Transverse colon (tissue), 4 donors: ENCODE results near the gene WDR62.
"Not testable (repeated sequence)": the region's sequence is repeated elsewhere in the genome, so short reads cannot be mapped to it uniquely, and the experiment has no call there.

Experiments
- CTCF ChIP-seq, 5 experiments: fragments of 200-600 bp in 3 of 5; fragments of 450-650 bp in 2 of 5; sonication (generic) in 3 of 5; IDR thresholded peaks; 1 replicate in 2 of 5; 2 replicates in 3 of 5; pipeline ENCODE4 v1.5.1; 2016 to 2017; ENCODE audit warnings: antibody characterized with exemption in 5 of 5, inconsistent platforms in 3 of 5, mild to moderate bottlenecking in 2 of 5, moderate library complexity in 1 of 5
- POLR2AphosphoS5 ChIP-seq, 3 donors: sonication (generic); formaldehyde crosslinking; IDR thresholded peaks; one replicate each; pipeline ENCODE4 v1.6.1; 2016; ENCODE audit warnings: antibody characterized with exemption in 3 of 3

DNA sequence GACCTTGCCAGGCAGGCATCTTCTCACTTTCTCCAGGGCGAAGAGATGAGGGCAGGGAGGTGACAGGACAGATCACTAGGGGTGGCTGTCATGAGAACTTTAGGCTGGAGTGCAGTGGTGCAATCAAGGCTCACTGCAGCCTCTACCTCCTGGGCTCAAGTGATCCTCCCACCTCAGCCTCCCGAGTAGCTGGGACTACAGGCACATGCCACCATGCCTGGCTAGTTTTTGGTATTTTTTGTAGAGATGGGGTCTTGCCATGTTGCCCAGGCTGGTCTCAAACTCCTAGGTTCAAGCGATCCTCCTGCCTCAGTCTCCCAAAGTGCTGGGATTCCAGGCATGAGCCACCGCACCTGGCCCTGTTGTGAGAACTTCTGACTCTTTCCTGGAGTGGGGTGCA, 80.2 kb downstream of the WDR62 start:
- not testable (repeated sequence) for TF ChIP-seq CTCF, POLR2AphosphoS5 (IDR thresholded peaks at IDR 0.05)
